ENCODE data around the gene MCCD1. TPM values are rescaled to one million over a fixed set of nuclear protein-coding genes. Genes with fewer than 3 reads are reported as not detected.

The MCCD1 gene
- total and polyA plus RNA-seq, 2 donors from 2014 or later: 3.5 to 325 TPM

DNA sequence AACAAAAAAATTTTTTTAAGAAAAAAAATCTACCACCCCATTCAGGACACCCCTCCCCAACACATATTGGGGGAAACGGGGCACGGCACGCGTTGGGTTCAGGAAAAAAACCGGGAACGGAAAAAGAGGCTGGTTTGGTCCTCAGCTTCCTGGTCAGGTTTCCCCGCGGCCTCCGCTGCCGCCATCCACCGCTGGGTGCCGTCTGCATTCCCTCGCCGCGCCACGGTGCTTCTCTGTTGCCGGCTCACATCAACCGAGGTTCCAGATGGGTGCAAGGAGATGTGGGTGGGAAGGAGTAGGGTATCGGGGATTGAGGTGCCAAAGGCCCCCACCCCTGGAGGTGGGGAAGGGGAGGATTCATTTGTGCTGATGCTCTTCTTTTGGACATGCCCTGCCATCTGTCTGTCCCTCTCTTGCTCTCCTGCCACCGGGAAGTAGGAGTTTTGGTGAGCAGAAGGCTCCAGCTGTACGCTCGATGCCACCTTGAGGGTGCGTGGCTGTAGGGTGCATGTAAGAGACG lies 5.8 kb downstream of the MCCD1 start:
- H3K9me3 ChIP-seq (ENCODE audit: control insufficient read depth in 2 of 3, insufficient read depth in 1 of 3, low read length in 3 of 3): no peaks in the 10 kb centered on the region
- H3K9ac ChIP-seq (ENCODE audit: low read length in 3 of 3): no peak overlapping the region
- H3K4me1 ChIP-seq (ENCODE audit: control insufficient read depth in 2 of 3, insufficient read depth in 2 of 3, low read depth in 1 of 3, low read length in 3 of 3): peaks cover 7 to 15% (median 10%) of the 10 kb centered on the region in 3 donors
- no peak overlapping the region for H3K27ac ChIP-seq (ENCODE audit: low read depth in 2 of 2, low read length in 2 of 2)
- peaks cover 34 to 74% (median 49%) of the 10 kb centered on the region in 3 donors for H3K36me3 ChIP-seq (ENCODE audit: control insufficient read depth in 2 of 3, insufficient read depth in 3 of 3, low read length in 3 of 3)
- H3K27me3 ChIP-seq (ENCODE audit: control insufficient read depth, insufficient read depth, low read length): no peaks in the 10 kb centered on the region
- FAIRE-seq (no peak), DNase-seq (no peak)
- intact Hi-C loops (cut with DNase I): no loop called here
- TF ChIP-seq, protein P1, sequence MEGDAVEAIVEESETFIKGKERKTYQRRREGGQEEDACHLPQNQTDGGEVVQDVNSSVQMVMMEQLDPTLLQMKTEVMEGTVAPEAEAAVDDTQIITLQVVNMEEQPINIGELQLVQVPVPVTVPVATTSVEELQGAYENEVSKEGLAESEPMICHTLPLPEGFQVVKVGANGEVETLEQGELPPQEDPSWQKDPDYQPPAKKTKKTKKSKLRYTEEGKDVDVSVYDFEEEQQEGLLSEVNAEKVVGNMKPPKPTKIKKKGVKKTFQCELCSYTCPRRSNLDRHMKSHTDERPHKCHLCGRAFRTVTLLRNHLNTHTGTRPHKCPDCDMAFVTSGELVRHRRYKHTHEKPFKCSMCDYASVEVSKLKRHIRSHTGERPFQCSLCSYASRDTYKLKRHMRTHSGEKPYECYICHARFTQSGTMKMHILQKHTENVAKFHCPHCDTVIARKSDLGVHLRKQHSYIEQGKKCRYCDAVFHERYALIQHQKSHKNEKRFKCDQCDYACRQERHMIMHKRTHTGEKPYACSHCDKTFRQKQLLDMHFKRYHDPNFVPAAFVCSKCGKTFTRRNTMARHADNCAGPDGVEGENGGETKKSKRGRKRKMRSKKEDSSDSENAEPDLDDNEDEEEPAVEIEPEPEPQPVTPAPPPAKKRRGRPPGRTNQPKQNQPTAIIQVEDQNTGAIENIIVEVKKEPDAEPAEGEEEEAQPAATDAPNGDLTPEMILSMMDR (IDR thresholded peaks at IDR 0.05; ENCODE audit: borderline replicate concordance, extremely low read depth, insufficient read depth): no peak
- no peak overlapping the region for H3K4me3 ChIP-seq (ENCODE audit: low read length in 3 of 3)

DNA sequence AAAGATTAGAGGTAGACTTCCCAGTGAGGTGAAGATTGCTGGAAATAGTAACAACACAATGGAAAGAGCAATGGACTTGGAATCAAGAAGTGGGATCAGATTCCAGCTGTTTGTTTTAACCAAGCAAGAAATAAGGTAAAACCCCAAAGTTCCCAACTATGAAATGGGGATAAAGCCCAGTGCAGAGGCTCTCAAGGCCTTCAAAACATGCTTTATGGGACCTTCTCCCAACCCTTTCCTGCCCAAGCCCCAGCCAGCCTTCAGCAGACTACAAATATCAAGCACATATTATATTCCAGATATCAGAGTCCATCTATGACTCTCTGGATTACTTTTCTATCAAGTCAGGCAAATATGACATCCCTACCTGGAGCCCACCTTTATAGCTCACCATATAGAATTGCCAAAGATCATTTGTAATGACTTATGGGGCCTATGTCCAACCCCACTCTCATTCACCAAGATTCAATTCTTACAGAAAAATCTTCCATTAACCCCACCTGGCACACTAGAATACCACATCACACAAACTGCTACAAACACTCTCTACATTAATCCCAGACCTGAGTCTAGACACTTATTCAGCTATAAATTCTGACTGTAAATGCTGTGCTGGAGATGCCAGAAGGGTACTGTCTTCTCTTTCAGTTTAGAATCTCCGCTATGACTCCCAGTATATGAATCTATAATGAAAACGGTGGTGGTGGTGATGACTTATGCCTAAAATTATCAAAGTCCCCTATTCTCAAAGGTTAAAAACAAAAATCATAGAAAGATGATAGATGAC lies 7.0 kb downstream of the MCCD1 start:
- TF ChIP-seq, protein P1 (IDR thresholded peaks at IDR 0.05; ENCODE audit: borderline replicate concordance, extremely low read depth, insufficient read depth): no peak
- peaks cover 33 to 75% (median 51%) of the 10 kb centered on the region in 3 donors for H3K36me3 ChIP-seq (ENCODE audit: control insufficient read depth in 2 of 3, insufficient read depth in 3 of 3, low read length in 3 of 3)
- H3K4me3 ChIP-seq (ENCODE audit: low read length in 3 of 3): no peak overlapping the region
- H3K27ac ChIP-seq (ENCODE audit: low read depth in 2 of 2, low read length in 2 of 2): no peak overlapping the region
- no peaks in the 10 kb centered on the region for H3K9me3 ChIP-seq (ENCODE audit: control insufficient read depth in 2 of 3, insufficient read depth in 1 of 3, low read length in 3 of 3)
- no peak overlapping the region for H3K9ac ChIP-seq (ENCODE audit: low read length in 3 of 3)
- H3K27me3 ChIP-seq (ENCODE audit: control insufficient read depth, insufficient read depth, low read length): no peaks in the 10 kb centered on the region
- intact Hi-C loops (cut with DNase I): no loop called here
- H3K4me1 ChIP-seq (ENCODE audit: control insufficient read depth in 2 of 3, insufficient read depth in 2 of 3, low read depth in 1 of 3, low read length in 3 of 3): peaks cover 8 to 21% (median 17%) of the 10 kb centered on the region in 3 donors
- DNase-seq: no peak
- FAIRE-seq: no peak

DNA sequence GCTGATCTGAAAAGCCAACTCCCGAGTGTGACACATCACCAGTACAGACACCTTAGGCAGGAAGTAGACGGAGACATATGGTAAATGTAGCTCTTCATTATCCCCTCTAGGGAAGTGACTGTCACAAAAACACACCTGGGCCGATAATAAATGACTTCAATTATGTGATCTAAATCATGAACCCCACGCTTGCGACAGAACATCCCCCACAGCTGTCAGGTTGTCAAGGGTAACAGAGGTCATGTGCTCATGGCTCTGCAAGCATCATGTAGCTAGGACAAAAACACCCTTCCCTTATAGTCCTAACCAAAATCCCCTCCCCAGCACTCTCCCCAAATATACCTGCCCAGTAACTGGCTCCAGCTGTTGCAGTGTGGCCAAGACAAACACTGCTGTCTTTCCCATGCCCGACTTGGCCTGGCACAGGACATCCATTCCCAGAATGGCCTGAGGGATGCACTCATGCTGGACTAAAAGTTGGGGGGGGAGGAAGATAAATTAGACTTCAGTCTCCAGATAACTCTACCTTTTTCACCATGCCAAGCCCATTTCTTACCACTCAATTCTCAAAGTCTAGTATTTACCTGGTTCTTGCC lies 10.1 kb downstream of the MCCD1 start:
- Histone ChIP-seq H3K27ac (ENCODE audit: low read depth in 2 of 2, low read length in 2 of 2) (no peak overlapping the region), H3K4me3 (ENCODE audit: low read length in 3 of 3) (peak overlapping the region in 2 of 3 donors; percentile 28 to 98), H3K9ac (ENCODE audit: low read length in 3 of 3) (peak overlapping the region in 2 of 3 donors; percentile 34 to 100), H3K36me3 (ENCODE audit: control insufficient read depth in 2 of 3, insufficient read depth in 3 of 3, low read length in 3 of 3) (peaks cover 28 to 54% (median 38%) of the 10 kb centered on the region in 3 donors), H3K9me3 (ENCODE audit: control insufficient read depth in 2 of 3, insufficient read depth in 1 of 3, low read length in 3 of 3) (no peaks in the 10 kb centered on the region), H3K27me3 (ENCODE audit: control insufficient read depth, insufficient read depth, low read length) (no peaks in the 10 kb centered on the region), H3K4me1 (ENCODE audit: control insufficient read depth in 2 of 3, insufficient read depth in 2 of 3, low read depth in 1 of 3, low read length in 3 of 3) (peaks cover 8 to 21% (median 21%) of the 10 kb centered on the region in 3 donors)
- TF ChIP-seq, protein P1 (IDR thresholded peaks at IDR 0.05; ENCODE audit: borderline replicate concordance, extremely low read depth, insufficient read depth): no peak
- FAIRE-seq (no peak), DNase-seq (no peak)
- intact Hi-C loops (cut with DNase I): no loop called here
